ENCODE results near the gene CCT4. TPM values are rescaled to one million over a fixed set of nuclear protein-coding genes. Genes with fewer than 3 reads are reported as not detected.

Gene CCT4
- polyA plus RNA-seq, 2 of the 4 experiments (the other 2 are of a cell fraction) = 352 to 361 TPM

DNA sequence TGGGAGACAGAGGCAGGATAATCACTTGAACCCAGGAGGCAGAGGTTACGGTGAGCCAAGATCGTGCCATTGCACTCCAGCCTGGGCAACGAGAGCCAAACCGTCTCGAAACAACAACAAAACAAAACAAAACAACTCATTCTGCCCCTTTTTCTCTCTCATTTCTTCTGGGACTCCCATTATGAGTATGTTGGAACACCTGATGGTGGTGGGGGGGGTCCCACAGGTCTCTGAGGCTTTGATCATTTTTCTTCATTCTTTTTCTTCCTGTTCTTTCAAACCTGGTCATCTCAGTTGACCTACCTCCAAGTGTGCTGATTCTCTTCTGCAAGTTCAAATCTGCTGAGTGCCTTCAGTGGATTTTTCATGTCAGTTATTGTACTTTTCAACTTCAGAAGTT lies 26.4 kb downstream of the CCT4 start:
- CTCF ChIA-PET = interaction anchor here (0.8 kb wide), 1 partner anchor 8 kb away, joined by 3 read pairs; the partner anchor contains the start of gene FAM161A
- H3K27ac ChIP-seq = no peak overlapping the region
- no peak for TF ChIP-seq ATOH8 (CRISPR knock-in tag; IDR thresholded peaks at IDR 0.05; ENCODE audit: low read depth)
- no peak for TF ChIP-seq SMC3 (IDR thresholded peaks at IDR 0.05)
- no peak for TF ChIP-seq MYC (IDR thresholded peaks at IDR 0.05; ENCODE audit: borderline replicate concordance, low read length)
- no peak for TF ChIP-seq ZNF302 (CRISPR knock-in tag; IDR thresholded peaks at IDR 0.05)
- no peak for TF ChIP-seq MAZ (IDR thresholded peaks at IDR 0.05; ENCODE audit: borderline replicate concordance, low read depth, low read length)
- TF ChIP-seq ESRRA (IDR thresholded peaks at IDR 0.05; ENCODE audit: borderline replicate concordance, low read length) = no peak
- no peak for TF ChIP-seq CEBPB (IDR thresholded peaks at IDR 0.05)
- no peak for TF ChIP-seq ELK1 (IDR thresholded peaks at IDR 0.05; ENCODE audit: low read depth, low read length)
- TF ChIP-seq KDM1A (IDR thresholded peaks at IDR 0.05; ENCODE audit: low read depth) = no peak
- no peak for TF ChIP-seq RFX5 (IDR thresholded peaks at IDR 0.05)
- DNase-seq (ENCODE audit: low read depth in 1 of 2, low spot score in 1 of 2) = no peak
- WGBS (ENCODE audit: missing lambda C conversion rate) = 94% methylated on average over 5 of the region's 5 CpGs
- ATAC-seq = no peak
- no peak overlapping the region for H3K4me3 ChIP-seq
- POLR2A ChIA-PET = no interaction called here
- no peaks in the 10 kb centered on the region for H3K4me1 ChIP-seq
- no peaks in the 10 kb centered on the region for H3K9me3 ChIP-seq
- no peak overlapping the region for H3K4me2 ChIP-seq
- FAIRE-seq = no peak

DNA sequence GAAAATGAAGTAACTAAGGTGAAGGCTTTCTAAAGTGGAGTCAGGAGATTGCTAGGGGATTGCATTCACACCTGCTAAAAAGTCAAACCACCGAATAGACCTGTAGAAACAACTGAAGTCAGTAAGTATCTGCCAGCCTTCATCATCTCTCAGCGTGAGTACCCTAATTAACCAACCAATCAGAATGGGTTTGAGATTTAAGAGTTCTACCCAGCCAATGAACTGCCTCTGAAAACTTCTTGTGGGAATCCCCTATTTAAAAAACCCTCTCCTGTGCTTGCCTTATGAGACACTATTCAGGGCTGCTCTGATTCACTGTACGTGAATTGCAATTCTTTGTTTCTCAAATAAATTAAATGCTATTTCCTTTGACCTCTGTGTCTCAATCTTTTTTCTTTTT lies 31.2 kb downstream of the CCT4 start:
- POLR2A ChIA-PET = interaction anchor here (0.9 kb wide), 1 partner anchor 8 kb away, joined by 3 read pairs; no protein-coding TSS in a partner anchor
- Histone ChIP-seq H3K4me2 (no peak overlapping the region), H3K4me3 (no peak overlapping the region), H3K27ac (no peak overlapping the region), H3K9me3 (no peaks in the 10 kb centered on the region), H3K4me1 (peaks cover 6% of the 10 kb centered on the region; the same call in 1 of the 3 replicates)
- FAIRE-seq (no peak), ATAC-seq (no peak), DNase-seq (ENCODE audit: low read depth in 1 of 2, low spot score in 1 of 2) (no peak)
- CTCF ChIA-PET = interaction anchor here (1.3 kb wide), 1 partner anchor 14 kb away, joined by 4 read pairs; no protein-coding TSS in a partner anchor
- no peak for TF ChIP-seq EP300 (IDR thresholded peaks at IDR 0.05)
- TF ChIP-seq EHF (CRISPR knock-in tag; IDR thresholded peaks at IDR 0.05) = no peak
- no peak for TF ChIP-seq ATOH8 (CRISPR knock-in tag; IDR thresholded peaks at IDR 0.05; ENCODE audit: low read depth)
- TF ChIP-seq GATA3 (IDR thresholded peaks at IDR 0.05; ENCODE audit: borderline replicate concordance) = no peak
- no peak for TF ChIP-seq PHF8 (IDR thresholded peaks at IDR 0.05; ENCODE audit: borderline replicate concordance, low read depth)
- no peak for TF ChIP-seq ZFP36 (IDR thresholded peaks at IDR 0.05; ENCODE audit: borderline replicate concordance, partially characterized antibody)
- no peak for TF ChIP-seq POLR2AphosphoS2 (conservative IDR thresholded peaks at IDR 0.05; ENCODE audit: low read length)
- TF ChIP-seq FOXS1 (CRISPR knock-in tag; IDR thresholded peaks at IDR 0.05) = no peak
- no peak for TF ChIP-seq CHD2 (IDR thresholded peaks at IDR 0.05; ENCODE audit: low read length, partially characterized antibody)
- TF ChIP-seq SMC3 (IDR thresholded peaks at IDR 0.05) = no peak
- no peak for TF ChIP-seq RAD21 (conservative IDR thresholded peaks at IDR 0.05 in 1 of 2, IDR thresholded peaks at IDR 0.05 in 1 of 2)
- no peak for TF ChIP-seq CTCF (IDR thresholded peaks at IDR 0.05)
- no peak for TF ChIP-seq HOXB5 (CRISPR knock-in tag; IDR thresholded peaks at IDR 0.05)
- TF ChIP-seq ZSCAN20 (CRISPR knock-in tag; IDR thresholded peaks at IDR 0.05) = no peak
- no peak for TF ChIP-seq REST (IDR thresholded peaks at IDR 0.05)
- WGBS (ENCODE audit: missing lambda C conversion rate) = 86% methylated on average over 3 of the region's 3 CpGs
